Ureter (tissue), 1 donor: ENCODE measurements around the gene FBXO24. TPM values are rescaled to one million over a fixed set of nuclear protein-coding genes. Genes with fewer than 3 reads are reported as not detected.

Experiments
- DNase-seq: peaks from one replicate; pipeline ENCODE4 v3.0.0-alpha.2; 2020; ENCODE audit warnings: low spot score
- total RNA-seq: library from RNA; stranded (reverse); gene quantifications from one replicate; pipeline ENCODE4 v1.2.4, GENCODE V29; 2023
- donor health status: DM: yes; HTN: yes; CAD: no.

The FBXO24 gene
- total RNA-seq, 1 donor from 2014 or later: 0.29 TPM

- DNase-seq: no peak
Observed at GRCh38 chr7:100620804-100621203, 34.7 kb downstream of the FBXO24 start.

- no peak for DNase-seq
Observed at GRCh38 chr7:100621554-100621953, 35.4 kb downstream of the FBXO24 start.

- DNase-seq: no peak
Observed at GRCh38 chr7:100623951-100624824, 38.1 kb downstream of the FBXO24 start.

GRCh38 chr7:100626055-100626454 is 39.9 kb downstream of the FBXO24 start:
- DNase-seq: no peak

- DNase-seq: peak; percentile 83
Observed at GRCh38 chr7:100626530-100627237, 40.6 kb downstream of the FBXO24 start.

- no peak for DNase-seq
Observed at GRCh38 chr7:100627238-100627549, 41.1 kb downstream of the FBXO24 start.

- no peak for DNase-seq
Observed at GRCh38 chr7:100629117-100629716, 43.1 kb downstream of the FBXO24 start.

GRCh38 chr7:100630066-100630465 is 43.9 kb downstream of the FBXO24 start:
- no peak for DNase-seq

GRCh38 chr7:100632951-100633717 is 47.0 kb downstream of the FBXO24 start:
- no peak for DNase-seq

- no peak for DNase-seq
Observed at GRCh38 chr7:100639995-100640516, 53.9 kb downstream of the FBXO24 start.

- no peak for DNase-seq
Observed at GRCh38 chr7:100640517-100641440, 54.7 kb downstream of the FBXO24 start.

- DNase-seq: no peak
Observed at GRCh38 chr7:100641463-100641859, 55.3 kb downstream of the FBXO24 start, which contains the start of gene TFR2. Gene TFR2, minus strand, starts transcription at chr7:100641552. Its CDS starts 43 bp downstream, at chr7:100641509.

GRCh38 chr7:100641860-100642533 is 55.9 kb downstream of the FBXO24 start:
- no peak for DNase-seq

- DNase-seq: no peak
Observed at GRCh38 chr7:100642534-100642907, 56.4 kb downstream of the FBXO24 start.

GRCh38 chr7:100649826-100650565 is 63.9 kb downstream of the FBXO24 start:
- DNase-seq: no peak
